HepG2 (cell line): Measurements from ENCODE around the gene PAPOLA. TPM values are rescaled to one million over a fixed set of nuclear protein-coding genes. Genes with fewer than 3 reads are reported as not detected.
A peak's percentile ranks its signal among the peaks of the same experiment; 100 is the strongest.

Experiments used
- GTF3A ChIP-seq: sonication (generic); formaldehyde crosslinking; conservative IDR thresholded peaks from 2 replicates; pipeline ENCODE4 v1.4.0; 2020; ENCODE audit warnings: mild to moderate bottlenecking, missing genetic modification reagents
- HIC2 ChIP-seq: sonication (generic); formaldehyde crosslinking; IDR thresholded peaks from 2 replicates; pipeline ENCODE4 v1.9.0; 2022; ENCODE audit warnings: low read depth, missing genetic modification reagents
- HMGA1 ChIP-seq: sonication (generic); formaldehyde crosslinking; conservative IDR thresholded peaks from 2 replicates; pipeline ENCODE4 v1.4.0; 2020; ENCODE audit warnings: missing genetic modification reagents
- KDM5A ChIP-seq: fragments of 200-600 bp; sonication (generic); IDR thresholded peaks from 2 replicates; pipeline ENCODE4 v1.7.0; 2018; ENCODE audit warnings: antibody characterized with exemption, mild to moderate bottlenecking, low read length, borderline replicate concordance
- KLF12 ChIP-seq: sonication (generic); formaldehyde crosslinking; IDR thresholded peaks from 2 replicates; pipeline ENCODE4 v1.4.0; 2020; ENCODE audit warnings: missing genetic modification reagents, borderline replicate concordance
- MTA3 ChIP-seq: sonication (generic); formaldehyde crosslinking; IDR thresholded peaks from 2 replicates; pipeline ENCODE4 v1.4.0; 2020; ENCODE audit warnings: missing genetic modification reagents
- NFYB ChIP-seq: sonication (generic); formaldehyde crosslinking; IDR thresholded peaks from 2 replicates; pipeline ENCODE4 v1.4.0; 2020; ENCODE audit warnings: missing genetic modification reagents
- PCBP1 ChIP-seq: fragments of 200-400 bp; formaldehyde crosslinking; IDR thresholded peaks from 2 replicates; pipeline ENCODE4 v1.6.1; 2017; ENCODE audit warnings: mild to moderate bottlenecking, low read depth, low read length, borderline replicate concordance
- PHF5A ChIP-seq: IDR thresholded peaks from one replicate; pipeline ENCODE4 v1.6.1; 2018; ENCODE audit warnings: low read depth, missing genetic modification reagents; ENCODE audit not compliant: unreplicated experiment
- REL ChIP-seq: sonication (generic); formaldehyde crosslinking; conservative IDR thresholded peaks from 2 replicates; pipeline ENCODE4 v1.8.0; 2022; ENCODE audit warnings: mild to moderate bottlenecking, missing genetic modification reagents, moderate library complexity
- RFX1 ChIP-seq: fragments of 450-650 bp; IDR thresholded peaks from 2 replicates; pipeline ENCODE4 v1.6.1; 2017
- RXRA ChIP-seq: sonication (generic); formaldehyde crosslinking; IDR thresholded peaks from 2 replicates; pipeline ENCODE4 v1.5.1; 2020; ENCODE audit warnings: missing genetic modification reagents
- SAFB2 ChIP-seq: sonication (generic); formaldehyde crosslinking; IDR thresholded peaks from 2 replicates; pipeline ENCODE4 v1.5.1; 2020; ENCODE audit warnings: missing genetic modification reagents, low read depth, mild to moderate bottlenecking, borderline replicate concordance
- SP1 ChIP-seq, 2 experiments: fragments of 450-650 bp in 1 of 2; sonication (generic) in 1 of 2; formaldehyde crosslinking in 1 of 2; IDR thresholded peaks; 2 replicates each; pipeline versions ENCODE4 v1.4.0 to v1.6.1; 2016 to 2020; ENCODE audit warnings: missing genetic modification reagents in 1 of 2
- SRSF9 ChIP-seq: fragments of 200-400 bp; formaldehyde crosslinking; IDR thresholded peaks from 2 replicates; pipeline ENCODE4 v1.6.1; 2018; ENCODE audit warnings: borderline replicate concordance, mild to moderate bottlenecking, low read depth, low read length; ENCODE audit not compliant: insufficient read depth, poor library complexity, severe bottlenecking
- TERF1 ChIP-seq: sonication (generic); formaldehyde crosslinking; IDR thresholded peaks from 2 replicates; pipeline ENCODE4 v1.8.0; 2022; ENCODE audit warnings: mild to moderate bottlenecking, missing genetic modification reagents, moderate library complexity
- ZBTB37 ChIP-seq: sonication (generic); formaldehyde crosslinking; IDR thresholded peaks from 2 replicates; pipeline ENCODE4 v1.4.0; 2020; ENCODE audit warnings: mild to moderate bottlenecking, missing genetic modification reagents
- ZC3H13 ChIP-seq: sonication (generic); formaldehyde crosslinking; IDR thresholded peaks from 2 replicates; pipeline ENCODE4 v1.8.1; 2023; ENCODE audit warnings: mild to moderate bottlenecking, missing genetic modification reagents, moderate library complexity
- ZNF335 ChIP-seq: sonication (generic); formaldehyde crosslinking; IDR thresholded peaks from 2 replicates; pipeline ENCODE4 v1.4.0; 2020; ENCODE audit warnings: missing genetic modification reagents
- ZNF432 ChIP-seq: sonication (generic); formaldehyde crosslinking; IDR thresholded peaks from 2 replicates; pipeline ENCODE4 v1.5.0; 2020; ENCODE audit warnings: missing genetic modification reagents, mild to moderate bottlenecking, borderline replicate concordance
- ZNF44 ChIP-seq: sonication (generic); formaldehyde crosslinking; IDR thresholded peaks from 2 replicates; pipeline ENCODE4 v1.5.1; 2020; ENCODE audit warnings: mild to moderate bottlenecking, missing genetic modification reagents
- ZNF496 ChIP-seq: sonication (generic); formaldehyde crosslinking; IDR thresholded peaks from 2 replicates; pipeline ENCODE4 v1.8.1; 2023; ENCODE audit warnings: mild to moderate bottlenecking, moderate library complexity, missing genetic modification reagents; ENCODE audit not compliant: insufficient replicate concordance
- ZNF530 ChIP-seq: sonication (generic); formaldehyde crosslinking; IDR thresholded peaks from 2 replicates; pipeline ENCODE4 v1.5.0; 2020; ENCODE audit warnings: low read depth, mild to moderate bottlenecking, missing genetic modification reagents
- ZSCAN25 ChIP-seq: sonication (generic); formaldehyde crosslinking; IDR thresholded peaks from 2 replicates; pipeline ENCODE4 v1.8.0; 2022; ENCODE audit warnings: mild to moderate bottlenecking, missing genetic modification reagents
- polyA plus RNA-seq, 8 experiments: library from polyadenylated mRNA; depleted of rRNA in 3 of 8; stranded (reverse) in 7 of 8; unstranded in 1 of 8; fragments of >200 nt; fragmentation: Illumina TruSeq in 4 of 8; extraction: Trizol in 4 of 8; gene quantifications; 2 replicates each; pipeline versions ENCODE4 v1.2.1 to v1.2.3, GENCODE V29; 2011 to 2016; ENCODE audit warnings: low read depth in 4 of 8, missing spikeins in 1 of 8, mixed read lengths in 1 of 8; ENCODE audit not compliant: insufficient read depth in 1 of 8
- total RNA-seq, 5 experiments: library from RNA; depleted of rRNA; stranded (reverse); fragments of >200 nt; fragmentation: Illumina TruSeq; extraction: Trizol; gene quantifications; 2 replicates each; pipeline ENCODE4 v1.2.3, GENCODE V29; 2016; ENCODE audit warnings: low read depth in 1 of 5

PAPOLA gene
- total and polyA plus RNA-seq, 2 of the 13 experiments (the other 11 are each of a cell fraction or from before 2014, with no cell fraction given) = 103 to 151 TPM

GRCh38 chr14:96501740-96502620 lies at the start of gene PAPOLA (continued):
- TF ChIP-seq HIC2 (CRISPR knock-in tag) (0 out of 2 replicates have a peak, but pooled peaks have one; percentile 24), TERF1 (CRISPR knock-in tag) (no peak), RFX1 (peak; percentile 26; the same call in 1 of the 2 replicates), HMGA1 (CRISPR knock-in tag) (no peak), ZNF530 (CRISPR knock-in tag) (no peak), NFYB (CRISPR knock-in tag) (peak; percentile 31; the same call in 1 of the 2 replicates), ZNF496 (CRISPR knock-in tag) (no peak), ZC3H13 (CRISPR knock-in tag) (no peak; the same call in 1 of the 2 replicates), RXRA (peak; percentile 66), ZNF432 (CRISPR knock-in tag) (no peak), ZBTB37 (no peak), ZNF44 (CRISPR knock-in tag) (no peak; the same call in 1 of the 2 replicates), ZNF335 (CRISPR knock-in tag) (peak; percentile 90), MTA3 (CRISPR knock-in tag) (no peak), SRSF9 (no peak), ZSCAN25 (CRISPR knock-in tag) (no peak; the same call in 1 of the 2 replicates), KLF12 (CRISPR knock-in tag) (peak; percentile 67), PHF5A (CRISPR knock-in tag) (no peak), REL (CRISPR knock-in tag) (no peak; the same call in 1 of the 2 replicates), GTF3A (CRISPR knock-in tag) (peak; percentile 76; the same call in 1 of the 2 replicates), PCBP1 (peak; percentile 7; the same call in 1 of the 2 replicates), SP1 (IDR thresholded peaks at IDR 0.05) (no peak), SP1 (CRISPR knock-in tag; IDR thresholded peaks at IDR 0.05) (no peak), SAFB2 (peak; percentile 86; the same call in 1 of the 2 replicates), KDM5A (no peak; the same call in 1 of the 2 replicates)
